ENCODE results near the gene UQCRH.

UQCRH gene

DNA sequence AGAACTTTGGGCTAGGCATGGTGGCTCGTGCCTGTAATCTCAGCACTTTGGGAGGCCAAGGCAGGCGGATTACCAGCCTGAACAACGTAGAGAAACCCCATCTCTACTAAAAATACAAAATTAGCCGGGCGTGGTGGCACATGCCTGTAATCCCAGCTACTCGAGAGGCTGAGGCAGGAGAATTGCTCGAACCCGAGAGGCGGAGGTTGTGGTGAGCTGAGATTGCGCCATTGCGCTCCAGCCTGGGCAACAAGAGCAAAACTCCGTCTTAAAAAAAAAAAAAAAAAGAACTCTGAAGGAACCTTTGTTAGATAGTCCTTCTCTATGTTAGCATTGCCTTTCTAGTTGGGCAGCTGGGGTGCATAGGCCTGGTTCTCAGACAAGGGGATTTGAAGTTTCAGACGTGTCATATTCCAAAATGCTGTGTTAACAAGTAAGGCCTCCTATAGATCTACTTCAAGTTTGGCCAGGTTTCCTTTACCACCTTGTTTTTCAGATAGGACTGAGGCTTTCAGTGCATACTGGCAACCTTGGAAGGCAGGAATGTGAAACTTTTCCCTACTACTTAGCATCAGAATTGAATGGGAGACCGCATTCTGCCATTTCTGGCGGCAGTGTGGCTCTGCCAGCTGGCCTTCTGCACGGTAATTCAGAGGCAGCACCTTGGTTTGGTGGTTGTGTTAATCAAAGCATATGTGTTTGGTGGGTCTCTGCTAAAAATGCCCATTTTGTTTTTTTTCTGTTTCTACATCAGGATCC lies 6.1 kb downstream of the UQCRH start:
- no peak for TF ChIP-seq GATA3 (IDR thresholded peaks at IDR 0.05; ENCODE audit: low read depth, low read length)
- TF ChIP-seq GATA2 (IDR thresholded peaks at IDR 0.05; ENCODE audit: low read depth, low read length) = no peak

- TF ChIP-seq GATA2 (IDR thresholded peaks at IDR 0.05; ENCODE audit: low read depth, low read length) (no peak), GATA3 (IDR thresholded peaks at IDR 0.05; ENCODE audit: low read depth, low read length) (no peak)
Observed at GRCh38 chr1:46310321-46310720, 6.8 kb downstream of the UQCRH start.

- TF ChIP-seq GATA3 (IDR thresholded peaks at IDR 0.05; ENCODE audit: low read depth, low read length) (no peak), GATA2 (IDR thresholded peaks at IDR 0.05; ENCODE audit: low read depth, low read length) (no peak)
Observed at GRCh38 chr1:46315669-46316403, 12.3 kb downstream of the UQCRH start.

DNA sequence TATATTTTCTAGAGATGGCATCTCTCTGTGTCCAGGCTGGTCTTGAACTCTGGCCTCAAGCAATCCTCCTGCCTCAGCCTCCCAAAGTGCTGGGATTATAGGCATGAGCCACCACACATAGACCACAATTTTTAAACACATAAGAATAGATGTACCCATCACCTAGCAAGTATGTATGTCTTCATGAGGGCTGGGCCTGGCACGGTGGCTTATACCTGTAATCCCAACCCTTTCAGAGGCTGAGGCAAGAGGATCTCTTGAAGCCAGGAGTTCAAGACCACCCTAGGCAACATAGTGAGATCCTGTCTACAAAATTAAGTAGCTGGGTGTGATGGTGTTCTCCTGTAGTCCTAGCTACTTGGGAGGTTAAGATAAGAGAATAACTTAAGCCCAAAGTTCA lies 13.8 kb downstream of the UQCRH start:
- TF ChIP-seq GATA2 (IDR thresholded peaks at IDR 0.05; ENCODE audit: low read depth, low read length) (no peak), GATA3 (IDR thresholded peaks at IDR 0.05; ENCODE audit: low read depth, low read length) (no peak)

- TF ChIP-seq GATA3 (IDR thresholded peaks at IDR 0.05; ENCODE audit: low read depth, low read length) = no peak
Observed at GRCh38 chr1:46333300-46334029, 30.0 kb downstream of the UQCRH start.

GRCh38 chr1:46334030-46334384 lies 30.5 kb downstream of the UQCRH start:
- TF ChIP-seq GATA3 (IDR thresholded peaks at IDR 0.05; ENCODE audit: low read depth, low read length) (no peak), GATA2 (IDR thresholded peaks at IDR 0.05; ENCODE audit: low read depth, low read length) (no peak)

GRCh38 chr1:46335081-46335480 lies 31.6 kb downstream of the UQCRH start:
- no peak for TF ChIP-seq GATA2 (IDR thresholded peaks at IDR 0.05; ENCODE audit: low read depth, low read length)
- no peak for TF ChIP-seq GATA3 (IDR thresholded peaks at IDR 0.05; ENCODE audit: low read depth, low read length)

DNA sequence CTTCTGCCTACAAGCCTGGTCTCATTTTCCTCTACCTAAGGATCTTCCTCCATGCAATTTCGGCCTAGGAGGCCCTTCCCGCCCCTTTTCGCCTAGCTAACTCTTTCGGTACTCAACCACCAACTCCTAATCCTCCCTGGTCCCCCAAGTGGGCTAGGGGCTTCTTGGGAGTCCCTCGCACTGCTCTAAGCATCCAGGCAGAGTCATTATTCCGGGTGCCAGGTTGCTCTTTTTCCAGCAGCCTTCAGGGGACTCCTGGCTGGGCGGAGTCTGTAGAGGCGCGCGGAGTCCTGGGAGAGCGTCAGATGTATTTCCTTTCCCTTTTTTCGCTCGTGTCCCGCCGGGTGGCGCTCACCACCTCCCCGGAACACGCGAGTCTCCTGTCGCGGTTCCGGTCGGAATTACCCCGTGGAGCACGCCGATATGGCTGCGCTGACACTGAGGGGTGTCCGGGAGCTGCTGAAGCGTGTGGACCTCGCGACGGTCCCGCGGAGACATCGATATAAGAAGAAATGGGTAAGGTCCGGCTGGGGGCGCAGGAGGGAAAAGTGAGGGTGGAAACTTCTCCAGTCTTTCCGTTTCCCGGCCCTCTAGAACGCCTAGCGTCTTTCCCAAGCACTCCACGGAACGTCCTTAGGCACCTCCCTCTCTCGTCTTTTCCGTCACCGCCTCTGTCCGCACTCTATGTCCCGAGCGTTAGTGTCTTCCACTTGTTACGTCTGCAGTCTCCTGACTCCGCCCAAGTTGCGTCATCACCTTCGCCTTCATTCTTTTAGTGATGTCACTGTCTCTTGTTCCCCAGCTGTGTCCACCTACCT lies 37.1 kb downstream of the UQCRH start, which contains the start of gene NSUN4:
Gene NSUN4 (plus strand): TSS at position 404 of the 818 bp plus-strand sequence. CDS start 20 bp downstream, at position 424.
- TF ChIP-seq GATA3 (IDR thresholded peaks at IDR 0.05; ENCODE audit: low read depth, low read length) = no peak
- TF ChIP-seq GATA2 (IDR thresholded peaks at IDR 0.05; ENCODE audit: low read depth, low read length) = no peak

- TF ChIP-seq GATA3 (IDR thresholded peaks at IDR 0.05; ENCODE audit: low read depth, low read length) = no peak
Observed at GRCh38 chr1:46341222-46342083, 38.0 kb downstream of the UQCRH start.

DNA sequence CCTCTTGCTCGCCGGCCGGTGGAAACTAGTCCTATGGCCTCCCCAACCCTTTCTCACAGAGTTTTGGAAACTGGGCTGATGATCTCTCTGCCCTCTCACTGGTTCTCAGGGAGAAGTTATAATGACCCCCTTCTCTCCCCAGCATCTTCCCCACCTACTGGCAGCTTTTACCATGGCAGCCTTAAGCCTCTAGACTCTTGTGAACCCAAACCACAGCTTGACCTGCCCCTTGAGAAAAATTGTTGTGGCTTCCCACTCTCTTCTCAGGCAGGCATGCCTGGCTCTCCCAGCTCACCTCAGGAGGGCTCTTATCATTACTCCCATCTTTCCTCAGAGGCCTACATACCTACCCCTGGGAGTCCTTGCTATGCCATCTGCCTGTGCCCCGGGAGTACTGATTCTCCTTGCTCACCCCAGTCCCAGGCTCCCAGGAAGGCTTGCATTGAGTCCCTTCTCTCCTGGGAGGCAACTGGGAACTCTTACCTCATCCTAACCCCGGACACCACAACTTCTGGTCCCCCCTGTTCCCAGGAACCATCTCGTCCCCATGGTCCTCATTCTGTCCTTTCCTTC lies 38.7 kb downstream of the UQCRH start:
- TF ChIP-seq GATA2 (IDR thresholded peaks at IDR 0.05; ENCODE audit: low read depth, low read length) = no peak
- no peak for TF ChIP-seq GATA3 (IDR thresholded peaks at IDR 0.05; ENCODE audit: low read depth, low read length)

DNA sequence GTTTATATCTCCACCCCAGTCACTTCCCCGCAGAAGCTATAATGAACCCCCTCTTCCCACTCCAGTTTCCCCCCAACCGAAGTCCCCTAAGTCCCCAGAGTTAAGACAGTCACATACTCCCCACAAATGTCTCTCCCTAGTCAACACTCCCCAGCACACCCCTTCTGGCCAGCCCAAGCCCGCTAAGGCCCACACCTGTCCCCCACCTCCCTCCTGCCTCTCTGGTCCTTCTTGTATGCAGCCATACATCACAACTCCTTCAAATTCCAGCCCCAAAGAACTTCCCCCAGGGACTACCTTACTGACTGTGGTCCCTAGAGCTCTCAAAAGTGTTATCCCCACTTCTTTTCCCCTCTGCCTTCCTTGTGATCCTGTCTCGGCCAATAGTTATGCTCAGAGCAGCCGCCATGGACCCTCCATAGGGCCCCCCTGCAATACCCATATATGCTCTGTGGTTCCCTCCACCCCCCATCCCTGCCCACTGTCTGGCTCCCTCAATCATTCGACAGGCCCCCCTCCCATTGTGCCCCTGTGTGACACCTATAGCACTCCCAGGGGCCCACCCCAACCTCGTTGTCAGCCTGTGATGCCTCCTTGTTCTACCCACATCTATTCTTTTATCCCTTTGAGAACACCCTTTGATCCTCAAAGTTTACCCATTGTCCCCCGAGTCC lies 39.3 kb downstream of the UQCRH start:
- TF ChIP-seq GATA2 (IDR thresholded peaks at IDR 0.05; ENCODE audit: low read depth, low read length) (no peak), GATA3 (IDR thresholded peaks at IDR 0.05; ENCODE audit: low read depth, low read length) (no peak)

DNA sequence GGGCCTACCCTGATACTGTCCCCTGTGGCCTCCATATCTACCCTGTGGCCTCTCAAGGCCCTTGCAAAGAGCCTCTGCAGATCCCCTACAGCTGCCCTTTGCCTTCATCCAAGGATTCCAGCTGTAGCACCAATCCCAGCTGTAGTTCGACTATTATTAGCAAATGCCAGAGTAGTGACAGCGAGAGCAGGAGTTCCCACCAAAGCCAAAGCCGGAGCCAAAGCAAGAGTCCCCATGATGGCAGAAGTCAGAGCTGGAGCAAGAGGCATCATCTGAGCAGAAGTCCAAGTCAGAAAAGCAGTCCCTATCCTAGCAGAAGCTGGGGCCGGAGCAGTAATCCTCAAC lies 39.8 kb downstream of the UQCRH start:
- no peak for TF ChIP-seq GATA3 (IDR thresholded peaks at IDR 0.05; ENCODE audit: low read depth, low read length)
- TF ChIP-seq GATA2 (IDR thresholded peaks at IDR 0.05; ENCODE audit: low read depth, low read length) = no peak

All from SH-SY5Y (cell line).